GM18870 (cell line): Measurements from ENCODE around the gene STK24.

Experiments used
- ATAC-seq: cut with Tn5 transposase; IDR thresholded peaks from one replicate; pipeline ENCODE4 v1.9.1; 2021; ENCODE audit warnings: moderate library complexity; ENCODE audit not compliant: unreplicated experiment

Gene STK24

DNA sequence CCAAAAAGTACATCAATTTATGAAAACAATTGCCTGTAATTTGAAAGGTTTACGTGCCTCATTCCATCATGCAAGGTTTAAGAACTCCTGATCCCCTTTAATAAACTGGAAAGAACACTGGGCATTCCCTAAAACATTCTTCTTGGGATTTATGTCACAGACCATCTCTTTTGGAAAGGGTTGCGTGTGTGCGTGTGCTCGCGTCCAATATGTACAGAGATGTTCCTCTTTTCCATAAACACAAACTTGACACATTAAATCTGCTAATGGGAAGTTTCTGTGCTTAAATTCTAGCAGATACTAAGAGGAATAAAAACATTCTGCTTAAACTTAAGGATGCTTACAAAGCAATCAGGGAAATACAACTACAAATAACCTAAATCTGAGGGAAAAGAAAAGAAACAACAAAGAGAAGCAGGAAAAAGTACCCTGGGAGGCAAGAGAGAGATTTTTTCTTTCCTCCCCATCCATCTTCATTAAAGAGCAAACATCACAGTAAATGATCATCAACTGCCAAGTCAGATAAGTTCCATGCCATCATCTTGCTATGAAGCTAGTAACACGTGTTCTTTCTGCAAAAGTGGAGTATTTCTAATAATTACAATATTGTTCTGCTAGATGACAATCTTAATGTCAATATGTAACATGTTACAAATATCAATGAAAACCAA, 83.7 kb downstream of the STK24 start:
- ATAC-seq = no peak

DNA sequence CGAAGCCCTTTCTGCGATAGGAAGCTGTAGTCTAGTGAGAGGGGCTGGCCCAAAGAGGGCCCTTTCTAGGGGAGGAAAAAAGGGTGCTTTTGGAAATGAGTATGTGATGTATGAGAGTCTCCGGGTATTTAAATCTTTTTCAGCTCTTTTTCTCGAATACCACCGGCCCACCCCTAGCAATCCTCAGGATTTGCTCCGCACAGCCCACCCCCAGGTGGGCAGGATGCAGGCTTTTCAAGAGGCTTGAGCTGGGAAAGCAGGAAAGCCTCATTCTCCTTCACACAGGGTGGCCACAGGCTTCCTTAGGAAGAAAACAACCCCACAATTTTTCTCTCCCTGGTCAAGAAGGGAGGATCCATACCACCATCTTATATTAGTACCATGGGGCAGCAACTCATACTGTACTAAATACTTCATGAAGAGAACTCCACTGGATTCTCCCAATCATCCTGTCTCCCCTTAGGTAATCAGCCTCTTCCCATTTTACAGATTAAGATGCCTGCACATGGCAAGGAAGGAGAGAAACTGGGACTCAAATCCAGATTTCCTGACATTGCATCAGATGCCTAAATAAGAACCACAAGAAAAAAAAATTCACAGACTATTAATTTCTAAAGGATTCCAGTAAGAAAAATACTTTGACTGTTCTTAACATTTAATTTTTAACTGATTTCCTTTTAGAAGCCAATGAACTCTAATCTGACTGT, 84.4 kb downstream of the STK24 start:
- no peak for ATAC-seq

- ATAC-seq = no peak
Observed at GRCh38 chr13:98490866-98491265, 86.0 kb downstream of the STK24 start.

DNA sequence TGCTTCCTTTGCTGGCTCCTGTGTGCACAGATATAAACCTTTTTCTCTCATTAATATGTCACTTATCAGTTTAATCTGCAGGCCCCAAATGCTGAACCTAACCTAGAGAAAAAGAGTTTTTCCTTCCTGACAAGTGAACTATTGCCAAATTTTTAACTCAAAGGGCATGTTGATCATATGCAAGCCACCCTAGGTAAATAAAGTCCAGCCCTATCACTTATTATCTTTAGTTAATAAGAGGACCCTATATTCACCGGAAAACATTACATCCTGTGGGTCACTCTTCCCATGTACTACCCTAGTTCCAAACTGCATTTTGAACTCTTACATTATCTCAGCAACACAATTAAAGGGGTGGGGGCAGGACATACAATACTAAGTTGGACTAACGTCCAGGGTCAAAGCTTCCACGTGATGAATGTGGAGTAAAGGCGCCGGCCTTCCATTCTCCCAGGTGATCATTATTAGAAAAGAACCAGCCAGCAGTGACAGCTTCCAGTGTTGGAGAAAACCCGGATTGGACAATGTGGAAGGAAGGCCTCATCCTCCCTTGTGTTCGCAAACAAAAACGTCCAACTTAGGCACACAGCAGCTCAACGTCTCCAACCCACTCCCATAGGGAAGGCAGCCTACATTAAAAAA, 86.6 kb downstream of the STK24 start:
- no peak for ATAC-seq

DNA sequence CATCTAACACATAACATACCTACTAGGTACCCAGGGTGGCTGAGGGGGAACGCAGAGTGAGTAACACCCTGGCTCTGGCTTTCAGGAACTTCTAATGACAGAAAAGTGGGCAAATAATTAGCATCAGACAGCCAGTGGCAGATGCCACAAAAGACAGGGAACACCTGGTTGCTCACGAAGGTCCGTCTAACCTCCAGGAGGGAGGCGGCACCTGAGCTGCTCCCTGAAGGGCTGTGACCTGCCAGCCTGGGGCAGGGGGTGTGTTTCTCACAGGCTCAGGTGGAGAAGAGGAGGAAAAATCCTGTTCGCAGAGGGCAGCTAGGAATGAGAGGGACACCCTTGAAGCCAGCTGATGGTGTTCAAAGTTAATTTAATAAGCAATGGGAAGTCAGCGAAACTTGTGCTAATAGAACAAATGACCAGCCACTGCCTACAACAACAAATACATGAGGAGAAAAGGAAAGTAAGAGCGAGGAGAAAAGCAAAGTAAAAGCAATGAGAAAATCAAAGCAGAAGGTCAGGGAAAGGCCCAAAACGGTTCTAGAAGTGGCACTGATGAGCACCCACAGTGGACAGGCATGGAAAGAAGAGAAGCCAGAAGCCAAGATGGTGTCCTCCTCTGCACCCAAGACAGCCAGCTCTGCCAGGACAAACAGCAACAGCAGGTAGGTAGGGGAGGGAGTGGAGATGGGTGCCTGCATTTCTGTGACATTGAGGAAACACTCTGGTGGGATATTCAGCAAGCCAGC, 87.3 kb downstream of the STK24 start:
- ATAC-seq = no peak

DNA sequence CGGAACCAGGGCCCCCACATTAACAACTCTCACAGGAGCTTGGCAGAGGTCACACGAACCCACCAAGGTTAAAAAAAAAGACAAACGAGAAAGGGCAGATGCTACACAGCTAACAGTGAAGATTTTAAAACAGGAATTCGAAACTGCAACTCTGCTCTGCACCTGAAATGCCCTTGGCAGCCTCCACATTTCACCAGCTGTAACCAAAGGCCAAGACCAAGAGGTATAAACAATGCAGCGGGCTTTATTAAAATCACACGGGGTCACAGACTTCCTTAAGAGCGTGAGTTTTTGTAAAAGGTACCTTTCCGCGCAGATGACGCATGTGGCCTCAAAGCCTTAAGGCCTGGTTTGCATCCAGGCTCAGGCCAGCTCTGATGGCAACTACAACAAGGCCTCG, 88.2 kb downstream of the STK24 start:
- peak; percentile 22 for ATAC-seq

GRCh38 chr13:98487522-98487921, 89.4 kb downstream of the STK24 start:
- ATAC-seq = no peak

- ATAC-seq = no peak
Observed at GRCh38 chr13:98487016-98487415, 89.9 kb downstream of the STK24 start.

- no peak for ATAC-seq
Observed at GRCh38 chr13:98486412-98486811, 90.5 kb downstream of the STK24 start.

GRCh38 chr13:98485561-98485960, 91.3 kb downstream of the STK24 start:
- ATAC-seq = no peak

DNA sequence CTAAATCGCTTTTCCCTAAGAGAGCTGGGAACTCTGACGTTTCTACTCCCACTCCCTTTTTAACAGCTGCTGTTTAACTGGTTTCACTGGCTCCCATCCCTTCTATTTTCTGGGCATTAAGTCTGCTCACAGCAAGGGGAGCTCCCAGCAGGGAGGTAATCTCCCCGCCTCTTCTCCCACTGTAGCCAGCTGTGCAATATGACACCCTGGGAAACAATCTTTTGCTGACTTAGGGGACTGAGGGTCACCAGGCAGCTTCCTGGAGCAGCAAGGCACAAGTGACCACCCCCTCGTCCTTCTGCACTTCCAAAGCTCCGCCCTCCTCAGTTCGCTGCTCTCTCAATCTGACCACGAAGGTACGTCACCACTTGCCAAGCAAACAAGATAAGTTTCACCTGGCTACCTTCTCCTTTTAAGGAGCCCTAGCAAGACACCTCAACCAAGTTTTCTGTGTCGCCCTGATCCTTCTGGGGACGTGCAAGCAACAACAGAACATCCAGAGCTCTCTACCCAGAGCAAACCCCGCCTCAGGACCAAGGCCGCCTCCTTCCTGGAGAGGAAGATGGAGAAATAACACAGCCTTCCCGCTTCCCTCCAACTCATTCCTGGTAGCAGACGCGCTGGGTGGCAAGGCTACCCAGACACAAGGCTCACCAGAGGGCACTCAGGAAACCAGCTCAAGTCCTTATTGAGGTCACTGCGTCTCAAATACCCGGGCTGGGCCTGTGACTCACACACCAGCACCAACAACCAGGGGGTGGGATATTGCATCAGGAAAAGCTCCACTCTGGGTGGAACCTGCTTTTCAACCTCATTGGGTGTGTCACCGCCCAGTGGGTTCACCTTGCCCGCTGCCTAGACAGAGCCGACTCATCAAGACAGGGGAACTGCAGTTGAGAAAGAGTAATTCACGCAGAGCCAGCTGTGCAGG, 92.4 kb downstream of the STK24 start:
- peak; percentile 42 for ATAC-seq

- ATAC-seq = no peak
Observed at GRCh38 chr13:98483601-98484288, 93.2 kb downstream of the STK24 start.

GRCh38 chr13:98482476-98483444, 94.1 kb downstream of the STK24 start:
- no peak for ATAC-seq

DNA sequence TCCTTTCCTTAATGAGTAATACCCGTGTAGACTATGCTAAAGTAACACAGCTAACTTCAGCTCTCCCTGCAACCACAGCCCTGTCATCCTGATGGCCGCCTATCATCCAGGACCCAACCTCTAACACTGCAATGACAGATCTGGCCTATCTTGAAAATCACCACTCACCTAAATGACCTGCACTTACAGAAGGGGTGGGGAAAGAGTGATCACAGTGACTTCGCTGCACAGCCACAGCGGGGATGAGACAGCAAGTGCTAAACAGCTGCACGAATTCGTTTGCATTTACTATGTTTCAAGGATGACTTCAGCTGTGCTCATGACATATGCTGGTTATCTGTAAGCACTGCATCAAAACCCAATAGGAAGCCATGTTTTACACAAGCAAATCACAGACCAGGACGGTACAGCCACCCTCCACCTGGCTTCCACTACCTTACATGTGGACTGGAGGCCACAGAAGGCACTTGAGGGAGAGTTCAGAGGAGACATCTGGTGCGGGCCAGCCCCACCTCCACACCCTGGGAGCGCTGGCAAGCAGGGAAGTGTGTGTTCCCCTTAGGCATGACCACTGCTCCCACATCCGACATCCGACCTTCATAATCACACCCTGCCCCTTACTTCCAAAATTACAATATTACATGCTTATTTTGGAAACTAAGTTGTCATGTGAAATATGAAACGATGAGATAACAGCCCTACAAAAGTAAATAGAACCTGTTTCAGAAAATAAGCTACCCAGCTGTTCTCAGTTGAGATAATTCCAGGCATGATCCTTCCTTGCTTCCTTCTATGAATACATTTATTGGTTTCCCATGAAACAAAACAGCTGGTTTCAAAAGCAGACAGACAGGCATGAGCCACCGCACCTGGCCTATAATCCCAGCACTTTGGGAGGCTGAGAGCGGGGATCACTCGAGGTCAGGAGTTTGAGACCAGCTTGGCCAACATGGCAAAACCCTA, 95.7 kb downstream of the STK24 start:
- no peak for ATAC-seq

DNA sequence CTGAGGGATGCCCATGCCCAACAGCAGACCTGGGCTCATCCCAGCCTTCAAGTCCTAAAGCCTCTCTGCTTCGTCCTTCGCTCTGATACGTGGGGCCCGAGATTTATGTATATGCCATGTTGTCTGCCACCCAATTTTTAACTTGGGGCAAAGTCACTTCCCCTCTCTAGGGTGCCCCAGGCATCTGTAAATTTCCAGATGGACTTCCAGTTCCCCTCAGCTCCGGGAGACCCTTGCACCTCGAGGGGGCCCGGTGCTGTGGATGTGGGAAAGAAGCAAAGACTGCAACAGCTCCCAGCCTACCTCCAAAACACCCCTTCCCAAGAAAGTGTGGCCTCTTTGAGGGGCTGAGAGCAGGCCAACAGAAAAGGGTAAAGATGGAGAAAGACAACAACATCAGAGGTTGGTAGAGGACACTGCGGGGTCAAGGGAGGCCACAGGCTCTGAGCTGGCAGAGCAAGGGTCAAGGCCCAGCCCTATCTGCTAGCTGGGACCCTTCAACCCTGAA, 97.4 kb downstream of the STK24 start:
- no peak for ATAC-seq

DNA sequence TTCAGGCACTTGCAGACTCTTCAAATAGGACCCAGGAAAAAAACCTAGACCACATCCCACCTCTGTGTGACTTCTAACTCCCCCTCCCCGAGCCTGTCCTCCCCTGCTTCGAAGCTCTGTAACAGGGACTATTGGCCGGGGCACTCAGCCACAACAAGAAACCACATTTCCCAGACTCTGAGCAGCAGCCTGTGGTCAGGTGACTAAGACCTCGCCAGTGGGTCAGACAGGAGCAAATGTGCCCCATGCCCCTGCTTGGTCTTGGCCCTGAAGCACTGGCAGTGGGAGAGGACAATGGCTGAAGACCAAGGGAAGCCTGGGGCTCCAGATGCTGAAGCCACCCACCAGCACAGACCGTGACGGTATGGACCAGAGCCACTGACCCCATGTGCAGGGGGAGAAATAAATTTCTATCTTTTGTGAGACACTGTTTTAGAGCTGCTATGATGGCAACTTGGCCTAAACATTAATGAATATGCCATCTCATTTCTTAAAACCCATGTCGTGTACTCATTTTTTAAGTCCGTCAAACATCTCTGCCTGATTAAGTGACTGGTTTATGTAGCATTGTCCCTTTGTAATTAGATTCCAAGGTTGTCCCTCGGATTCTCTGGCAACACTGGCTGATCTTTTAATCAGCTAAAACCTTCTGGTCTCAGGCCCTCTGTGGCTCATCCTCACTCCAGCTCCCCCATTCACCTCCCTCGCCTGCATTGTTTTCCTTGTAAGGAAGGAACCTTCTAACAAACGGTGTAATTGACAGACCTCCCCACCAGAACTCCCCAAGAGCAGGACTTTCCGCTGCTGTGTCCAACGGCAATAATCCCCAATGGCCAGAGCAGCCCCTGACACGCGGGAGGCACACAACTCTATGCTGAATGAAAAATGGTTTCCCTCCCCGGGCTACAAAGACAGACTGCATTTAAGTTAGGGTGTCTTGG, 98.4 kb downstream of the STK24 start:
- peak; percentile 35 for ATAC-seq
